ENCODE results near the gene RPL7A.

GRCh38 chr9:133359399-133360175 is 11.6 kb downstream of the RPL7A start:
- TF ChIP-seq, protein P1, sequence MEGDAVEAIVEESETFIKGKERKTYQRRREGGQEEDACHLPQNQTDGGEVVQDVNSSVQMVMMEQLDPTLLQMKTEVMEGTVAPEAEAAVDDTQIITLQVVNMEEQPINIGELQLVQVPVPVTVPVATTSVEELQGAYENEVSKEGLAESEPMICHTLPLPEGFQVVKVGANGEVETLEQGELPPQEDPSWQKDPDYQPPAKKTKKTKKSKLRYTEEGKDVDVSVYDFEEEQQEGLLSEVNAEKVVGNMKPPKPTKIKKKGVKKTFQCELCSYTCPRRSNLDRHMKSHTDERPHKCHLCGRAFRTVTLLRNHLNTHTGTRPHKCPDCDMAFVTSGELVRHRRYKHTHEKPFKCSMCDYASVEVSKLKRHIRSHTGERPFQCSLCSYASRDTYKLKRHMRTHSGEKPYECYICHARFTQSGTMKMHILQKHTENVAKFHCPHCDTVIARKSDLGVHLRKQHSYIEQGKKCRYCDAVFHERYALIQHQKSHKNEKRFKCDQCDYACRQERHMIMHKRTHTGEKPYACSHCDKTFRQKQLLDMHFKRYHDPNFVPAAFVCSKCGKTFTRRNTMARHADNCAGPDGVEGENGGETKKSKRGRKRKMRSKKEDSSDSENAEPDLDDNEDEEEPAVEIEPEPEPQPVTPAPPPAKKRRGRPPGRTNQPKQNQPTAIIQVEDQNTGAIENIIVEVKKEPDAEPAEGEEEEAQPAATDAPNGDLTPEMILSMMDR (IDR thresholded peaks at IDR 0.05): peak in 1 of 5 experiments; percentile 6
- TF ChIP-seq POLR2AphosphoS5 (IDR thresholded peaks at IDR 0.05): no peak

Data from transverse colon (tissue), 4 donors.